ENCODE results near the gene CALHM5. TPM values are rescaled to one million over a fixed set of nuclear protein-coding genes. Genes with fewer than 3 reads are reported as not detected.
A peak's percentile ranks its signal among the peaks of the same experiment; 100 is the strongest.

The CALHM5 gene
- polyA plus RNA-seq, 2 of the 4 experiments (the other 2 are of a cell fraction): 0.09 TPM

- H3K4me2 ChIP-seq: no peak overlapping the region
- H3K27ac ChIP-seq: no peak overlapping the region
- WGBS (ENCODE audit: missing lambda C conversion rate): 71% methylated on average over 2 of the region's 2 CpGs
- no peaks in the 10 kb centered on the region for H3K9me3 ChIP-seq
- FAIRE-seq (no peak), DNase-seq (ENCODE audit: low read depth in 1 of 2, low spot score in 1 of 2) (no peak), ATAC-seq (no peak)
- CTCF ChIA-PET: interaction anchor here (1.2 kb wide), 1 partner anchor 243 kb away, joined by 5 read pairs; no protein-coding TSS in a partner anchor
- POLR2A ChIA-PET: no interaction called here
- no peak for TF ChIP-seq BHLHE40 (IDR thresholded peaks at IDR 0.05; ENCODE audit: low read depth, low read length)
- no peak for TF ChIP-seq EHMT2 (IDR thresholded peaks at IDR 0.05; ENCODE audit: low read depth)
- no peak for TF ChIP-seq RFX5 (IDR thresholded peaks at IDR 0.05)
- TF ChIP-seq EP300 (IDR thresholded peaks at IDR 0.05): no peak
- TF ChIP-seq CHD2 (IDR thresholded peaks at IDR 0.05; ENCODE audit: low read length, partially characterized antibody): no peak
- TF ChIP-seq E2F6 (IDR thresholded peaks at IDR 0.05; ENCODE audit: borderline replicate concordance, low read depth): no peak
- H3K4me1 ChIP-seq: peaks cover 12% of the 10 kb centered on the region
- H3K4me3 ChIP-seq: no peak overlapping the region
Measured at GRCh38 chr6:116530436-116530835, 19.0 kb downstream of the CALHM5 start.

GRCh38 chr6:116531675-116532570 is 20.5 kb downstream of the CALHM5 start:
- WGBS (ENCODE audit: missing lambda C conversion rate): 62% methylated on average over 12 of the region's 12 CpGs
- H3K27ac ChIP-seq: no peak overlapping the region
- DNase-seq (ENCODE audit: low read depth in 1 of 2, low spot score in 1 of 2) (peak; percentile 28 to 65), ATAC-seq (peak; percentile 76 to 89; a peak in 4 of 6 replicates), FAIRE-seq (no peak)
- ChIA-PET POLR2A (no interaction called here), CTCF (interaction anchor here (1.0 to 4.2 kb wide), 8 partner anchors 19 to 263 kb away, joined by 3 to 34 read pairs (median 12); partner anchors contain the start of gene CALHM5)
- peaks cover 12% of the 10 kb centered on the region for H3K4me1 ChIP-seq
- no peaks in the 10 kb centered on the region for H3K9me3 ChIP-seq
- no peak overlapping the region for H3K4me2 ChIP-seq
- no peak for TF ChIP-seq ZC3H11A (IDR thresholded peaks at IDR 0.05)
- no peak for TF ChIP-seq PBX3 (IDR thresholded peaks at IDR 0.05)
- TF ChIP-seq MAFK (IDR thresholded peaks at IDR 0.05; ENCODE audit: partially characterized antibody): no peak
- no peak for TF ChIP-seq MAX (IDR thresholded peaks at IDR 0.05)
- TF ChIP-seq RCOR1 (IDR thresholded peaks at IDR 0.05; ENCODE audit: low read depth, low read length): no peak
- no peak for TF ChIP-seq TP53 (CRISPR knock-in tag; IDR thresholded peaks at IDR 0.05)
- peak; percentile 57 to 58 for TF ChIP-seq RAD21 (conservative IDR thresholded peaks at IDR 0.05 in 1 of 2, IDR thresholded peaks at IDR 0.05 in 1 of 2)
- peak; percentile 67 for TF ChIP-seq CTCF (IDR thresholded peaks at IDR 0.05)
- no peak for TF ChIP-seq JUNB (IDR thresholded peaks at IDR 0.05)
- TF ChIP-seq EHMT2 (IDR thresholded peaks at IDR 0.05; ENCODE audit: low read depth): no peak
- no peak for TF ChIP-seq SREBF2 (IDR thresholded peaks at IDR 0.05)
- TF ChIP-seq CHD4 (IDR thresholded peaks at IDR 0.05; ENCODE audit: borderline replicate concordance): no peak
- TF ChIP-seq SMC3 (IDR thresholded peaks at IDR 0.05): peak; percentile 75
- H3K4me3 ChIP-seq: no peak overlapping the region

All from A549 (cell line).